B cell (primary cell): ENCODE measurements around the gene KCNT2. TPM values are rescaled to one million over a fixed set of nuclear protein-coding genes. Genes with fewer than 3 reads are reported as not detected.

ENCODE experiments used
- ATAC-seq: fragments of 200-7000 bp; cut with Tn5 transposase; one replicate; pipeline ENCODE4 v1.10.0; 2021; ENCODE audit warnings: low read depth, mild to moderate bottlenecking, moderate number of reproducible peaks, moderate library complexity
- CTCF ChIA-PET: fragments of 350-600 bp; sonication (Branson Sonifier 250); formaldehyde crosslinking; loops from one replicate; lab custom pipeline; 2021; ENCODE audit warnings: antibody characterized with exemption, inconsistent platforms; lab: Charles Lee
- POLR2A ChIA-PET: fragments of 350-600 bp; sonication (Branson Sonifier 250); formaldehyde crosslinking; loops from one replicate; lab custom pipeline; 2021; ENCODE audit warnings: antibody characterized with exemption; lab: Charles Lee
- DNase-seq: peaks from one replicate; pipeline ENCODE4 v3.0.0; 2013
- H2AFZ ChIP-seq: 2 replicates; pipeline ENCODE4 v1.6.1; 2012; ENCODE audit warnings: mild to moderate bottlenecking, low read depth, low read length; ENCODE audit not compliant: insufficient read depth, poor library complexity, severe bottlenecking
- H3K27ac ChIP-seq, 2 donors: 1 replicate in 1 of 2; 2 replicates in 1 of 2; pipeline ENCODE4 v1.5.1; 2012 to 2013; ENCODE audit warnings: low read length in 2 of 2, mild to moderate bottlenecking in 2 of 2, moderate library complexity in 1 of 2
- H3K27me3 ChIP-seq, 4 experiments: fragments of 200-600 bp in 1 of 4; sonication (generic) in 1 of 4; replicated peaks in 1 of 4; 1 replicate in 2 of 4; 2 replicates in 2 of 4; pipeline versions ENCODE4 v1.6.1 to v1.7.0; 2013 to 2016; ENCODE audit warnings: low read length in 3 of 4, mild to moderate bottlenecking in 2 of 4, mixed read lengths in 1 of 4, moderate library complexity in 1 of 4; ENCODE audit not compliant: insufficient read depth in 4 of 4, control insufficient read depth in 3 of 4; ENCODE audit errors: control extremely low read depth in 1 of 4
- H3K36me3 ChIP-seq, 2 experiments: replicated peaks in 1 of 2; 1 replicate in 1 of 2; 2 replicates in 1 of 2; pipeline versions ENCODE4 v1.6.1 to v1.7.1; 2013; ENCODE audit warnings: low read length in 1 of 2; ENCODE audit not compliant: insufficient read depth in 2 of 2, control insufficient read depth in 1 of 2; ENCODE audit errors: control extremely low read depth in 1 of 2, extremely low read depth in 1 of 2
- H3K4me1 ChIP-seq, 2 donors: fragments of 200-600 bp in 1 of 2; sonication (generic) in 1 of 2; 1 replicate in 1 of 2; 2 replicates in 1 of 2; pipeline versions ENCODE4 v1.5.1 to v1.6.1; 2013 to 2017; ENCODE audit warnings: low read length in 2 of 2; ENCODE audit not compliant: control insufficient read depth in 2 of 2, insufficient read depth in 2 of 2
- H3K4me2 ChIP-seq: replicated peaks from 2 replicates; pipeline ENCODE3; 2012; ENCODE audit warnings: mild to moderate bottlenecking, low read depth, low read length; ENCODE audit not compliant: poor library complexity, severe bottlenecking
- H3K4me3 ChIP-seq, 5 experiments: fragments of 200-600 bp in 1 of 5; sonication (generic) in 1 of 5; 1 replicate in 3 of 5; 2 replicates in 2 of 5; pipeline versions ENCODE4 v1.5.1 to v1.7.0; 2011 to 2016; ENCODE audit warnings: low read length in 4 of 5, mild to moderate bottlenecking in 4 of 5, low read depth in 2 of 5, control low read depth in 1 of 5, moderate library complexity in 1 of 5; ENCODE audit not compliant: insufficient read depth in 1 of 5; ENCODE audit errors: control extremely low read depth in 1 of 5, extremely low read depth in 1 of 5
- H3K79me2 ChIP-seq: fragments of 200-600 bp; sonication (generic); one replicate; pipeline ENCODE4 v1.6.0; 2016; ENCODE audit warnings: low read length; ENCODE audit not compliant: control insufficient read depth, insufficient read depth
- H3K9ac ChIP-seq: fragments of 200-600 bp; sonication (generic); 2 replicates; pipeline ENCODE4 v1.6.1; 2017; ENCODE audit warnings: mild to moderate bottlenecking, low read length, moderate library complexity
- H3K9me3 ChIP-seq, 3 donors: one replicate each; pipeline versions ENCODE4 v1.6.1 to v1.7.1; 2013; ENCODE audit warnings: low read length in 2 of 3; ENCODE audit not compliant: control insufficient read depth in 2 of 3, insufficient read depth in 1 of 3; ENCODE audit errors: control extremely low read depth in 1 of 3
- H4K20me1 ChIP-seq: 2 replicates; pipeline ENCODE4 v1.6.0; 2012; ENCODE audit warnings: mild to moderate bottlenecking, low read length; ENCODE audit not compliant: insufficient read depth, control insufficient read depth, poor library complexity, severe bottlenecking
- H3K27ac Mint-ChIP-seq: one replicate; pipeline ENCODE4 v1.8.0; 2021; ENCODE audit warnings: mixed read lengths
- H3K27me3 Mint-ChIP-seq: one replicate; pipeline ENCODE4 v1.8.0; 2021; ENCODE audit warnings: mixed read lengths
- H3K4me1 Mint-ChIP-seq: one replicate; pipeline ENCODE4 v1.8.0; 2021; ENCODE audit warnings: mixed read lengths
- H3K4me3 Mint-ChIP-seq: one replicate; pipeline ENCODE4 v1.8.0; 2021; ENCODE audit warnings: mixed read lengths
- H3K9me3 Mint-ChIP-seq: one replicate; pipeline ENCODE4 v1.8.0; 2022; ENCODE audit warnings: mixed read lengths; ENCODE audit not compliant: insufficient read depth
- CTCF ChIP-seq: fragments of 200-600 bp; IDR thresholded peaks from one replicate; pipeline ENCODE4 v1.8.0; 2022; ENCODE audit warnings: antibody characterized with exemption, mild to moderate bottlenecking
- EZH2 ChIP-seq: IDR thresholded peaks from 2 replicates; pipeline ENCODE4 v1.6.1; 2012; ENCODE audit warnings: borderline replicate concordance, low read depth, mild to moderate bottlenecking, moderate library complexity, low read length; ENCODE audit not compliant: insufficient read depth, poor library complexity, severe bottlenecking
- WGBS: methylation state at CpG from one replicate; pipeline ENCODE4 v1.1.5; 2013; ENCODE audit warnings: missing lambda C conversion rate; ENCODE audit not compliant: insufficient coverage; 5-methylcytosine and 5-hydroxymethylcytosine counted together
- intact Hi-C: fragments of 100-400 bp; cut with micrococcal nuclease; formaldehyde crosslinking; loops from one replicate; pipeline ENCODE4 v1.10.0; 2022
- polyA plus RNA-seq: library from polyadenylated mRNA; depleted of rRNA; stranded (reverse); fragments of >200 nt; gene quantifications from 2 replicates; pipeline ENCODE4 v1.2.3, GENCODE V29; 2012
- total RNA-seq, 2 donors: library from RNA; stranded (reverse); fragments of 120-200 nt in 1 of 2; gene quantifications; 1 replicate in 1 of 2; 2 replicates in 1 of 2; pipeline versions ENCODE4 v1.2.3 to v1.2.4, GENCODE V29; 2013 to 2022

KCNT2 gene
- total and polyA plus RNA-seq, 2 donors (not counting 1 experiment from before 2014, with no cell fraction given), result not detected

- no peaks in the 10 kb centered on the region for H3K27me3 ChIP-seq
Observed at GRCh38 chr1:196594700-196595099, 13.5 kb downstream of the KCNT2 start.

GRCh38 chr1:196593955-196594354 lies 14.3 kb downstream of the KCNT2 start:
- Histone ChIP-seq H4K20me1 (no peaks in the 10 kb centered on the region), H3K27me3 (no peaks in the 10 kb centered on the region), H3K4me2 (no peak overlapping the region), H3K27ac (no peak overlapping the region), H2AFZ (no peak overlapping the region), H3K4me1 (no peaks in the 10 kb centered on the region), H3K9me3 (no peaks in the 10 kb centered on the region), H3K9ac (no peak overlapping the region), H3K79me2 (no peaks in the 10 kb centered on the region), H3K4me3 (no peak overlapping the region), H3K36me3 (no peaks in the 10 kb centered on the region)
- TF ChIP-seq EZH2 (no peak), CTCF (no peak)
- ATAC-seq (no peak), DNase-seq (no peak)
- POLR2A ChIA-PET, result no interaction called here
- Mint-ChIP-seq H3K9me3 (no peaks in the 10 kb centered on the region), H3K27ac (no peak overlapping the region), H3K4me3 (no peak overlapping the region), H3K4me1 (no peaks in the 10 kb centered on the region), H3K27me3 (no peaks in the 10 kb centered on the region)
- intact Hi-C loops, result no loop called here
- CTCF ChIA-PET, result no interaction called here

More at GRCh38 chr1:196594700-196595099, 13.5 kb downstream of the KCNT2 start:
- H3K4me1 Mint-ChIP-seq, result no peaks in the 10 kb centered on the region
- H3K27me3 Mint-ChIP-seq, result no peaks in the 10 kb centered on the region
- Histone ChIP-seq H3K4me3 (no peak overlapping the region), H3K4me1 (no peaks in the 10 kb centered on the region), H3K9ac (no peak overlapping the region), H4K20me1 (no peaks in the 10 kb centered on the region), H3K36me3 (no peaks in the 10 kb centered on the region), H2AFZ (no peak overlapping the region), H3K9me3 (no peaks in the 10 kb centered on the region), H3K27ac (no peak overlapping the region), H3K4me2 (no peak overlapping the region), H3K79me2 (no peaks in the 10 kb centered on the region)
- DNase-seq, result no peak
- no peak for ATAC-seq
- ChIA-PET POLR2A (no interaction called here), CTCF (no interaction called here)
- no peak for TF ChIP-seq EZH2
- TF ChIP-seq CTCF, result no peak
- 82% methylated on average over 1 of the region's 2 CpGs for WGBS
- H3K27ac Mint-ChIP-seq, result no peak overlapping the region
- intact Hi-C loops, result no loop called here
- no peak overlapping the region for H3K4me3 Mint-ChIP-seq
- no peaks in the 10 kb centered on the region for H3K9me3 Mint-ChIP-seq
